Glomerular visceral epithelial cell (primary cell): ENCODE measurements around the gene MKRN2.
A peak's percentile ranks its signal among the peaks of the same experiment; 100 is the strongest.
"Not testable (repeated sequence)": the region's sequence is repeated elsewhere in the genome, so short reads cannot be mapped to it uniquely, and the experiment has no call there.

Source experiments
- DNase-seq: peaks from one replicate; pipeline ENCODE4 v3.0.0-alpha.2; 2016; ENCODE audit errors: extremely low spot score

The MKRN2 gene

GRCh38 chr3:12556690-12557472, at the start of gene MKRN2:
Gene MKRN2 (plus strand): TSS chr3:12557087. CDS start chr3:12557151, 64 bp downstream.
- peak; percentile 90 for DNase-seq

DNA sequence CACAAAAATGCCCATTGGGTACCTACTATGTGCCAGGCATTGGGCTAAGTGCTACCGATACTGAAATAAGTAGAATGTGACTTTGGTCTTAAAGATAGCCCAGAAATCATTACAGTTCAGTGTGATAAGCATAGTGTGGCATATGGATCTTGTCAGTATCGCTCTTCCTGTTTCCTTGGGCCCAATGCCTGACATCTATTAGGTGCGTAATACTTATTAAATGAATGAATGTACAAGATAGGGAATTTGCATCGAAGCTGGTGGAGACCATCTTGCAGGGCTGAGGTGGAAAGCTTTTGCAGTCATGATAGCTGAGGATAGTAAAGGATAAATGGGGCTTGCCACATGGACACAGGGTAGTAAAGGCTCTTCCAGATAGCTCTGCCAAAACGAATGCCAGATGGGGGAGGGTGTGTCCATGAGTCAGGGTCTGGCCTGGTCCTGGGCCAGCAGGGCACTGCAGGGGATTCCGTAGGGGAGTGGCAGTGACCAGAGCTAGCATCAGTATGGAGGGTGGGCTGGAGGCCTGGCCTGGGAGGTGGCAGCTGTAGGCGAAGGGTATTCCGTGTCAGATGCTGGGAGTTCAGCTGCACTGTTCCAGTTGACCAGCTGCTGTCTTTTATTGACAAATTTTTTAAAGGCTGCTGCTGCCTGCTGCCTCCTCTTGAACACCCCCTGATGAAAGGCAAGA, 49.2 kb upstream of the MKRN2 start:
- peak; percentile 49 for DNase-seq

DNA sequence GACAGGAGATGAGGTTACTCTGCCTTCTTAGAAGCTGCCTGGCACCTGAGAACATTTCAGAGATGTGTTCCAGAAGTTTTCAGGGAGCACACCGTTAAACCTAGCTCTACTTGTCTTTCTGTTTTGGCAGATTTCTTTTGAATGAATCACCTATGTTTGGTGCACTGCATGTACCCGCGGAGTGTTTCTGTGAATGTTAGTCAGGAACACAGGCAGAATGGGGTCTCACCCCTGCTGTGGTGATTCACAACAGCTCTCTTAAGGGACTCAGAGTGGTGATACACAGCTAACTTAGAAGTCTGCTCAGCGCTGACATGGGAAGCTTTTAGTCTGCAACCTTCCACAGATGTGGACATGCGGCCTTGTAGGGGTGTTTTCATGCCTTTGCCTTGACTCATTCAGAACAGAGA, 48.6 kb upstream of the MKRN2 start:
- peak; percentile 82 for DNase-seq

- no peak for DNase-seq
Observed at GRCh38 chr3:12509466-12509865, 47.4 kb upstream of the MKRN2 start.

GRCh38 chr3:12512534-12513118, 44.3 kb upstream of the MKRN2 start:
- no peak for DNase-seq

DNA sequence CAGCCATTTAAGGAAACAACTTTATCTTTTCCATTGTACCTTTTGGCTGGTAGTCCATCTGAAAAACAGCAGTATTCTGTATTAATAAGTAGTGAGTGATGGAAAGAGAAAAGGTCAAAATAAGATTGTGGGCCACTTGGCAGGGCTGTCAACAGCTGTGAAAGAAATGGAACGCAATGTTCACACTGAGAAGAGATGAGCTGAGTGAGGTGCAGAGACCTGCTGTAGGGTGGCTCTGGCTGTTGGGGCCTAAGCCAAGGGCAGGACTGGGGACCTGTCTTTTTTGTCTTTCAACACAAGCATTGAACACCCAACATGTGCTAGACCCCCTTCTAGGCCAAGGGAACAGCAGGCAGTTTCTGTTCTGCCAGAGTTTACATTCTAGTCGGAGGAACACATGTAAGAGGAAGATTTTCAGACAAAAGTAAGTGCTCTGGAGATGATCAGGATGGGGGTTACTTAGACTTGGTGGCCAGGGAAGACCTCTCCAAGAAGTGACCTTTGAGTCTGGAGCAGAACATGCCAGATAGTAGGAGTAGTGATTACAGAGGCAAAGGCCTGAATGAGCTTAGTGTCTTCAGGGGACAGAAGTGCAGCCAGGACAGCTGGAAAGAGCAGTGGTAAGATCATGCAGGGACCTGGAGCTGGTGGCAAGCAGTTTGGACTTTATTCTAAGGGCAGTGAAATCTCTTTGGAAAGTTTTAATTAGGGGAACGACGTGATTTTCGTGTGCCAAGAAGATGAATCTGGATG, 43.0 kb upstream of the MKRN2 start:
- DNase-seq = no peak

- DNase-seq = no peak
Observed at GRCh38 chr3:12515631-12516030, 41.3 kb upstream of the MKRN2 start.

- DNase-seq = no peak
Observed at GRCh38 chr3:12516873-12517272, 40.0 kb upstream of the MKRN2 start.

- no peak for DNase-seq
Observed at GRCh38 chr3:12518261-12519028, 38.4 kb upstream of the MKRN2 start.

GRCh38 chr3:12521010-12521409, 35.9 kb upstream of the MKRN2 start:
- no peak for DNase-seq

DNA sequence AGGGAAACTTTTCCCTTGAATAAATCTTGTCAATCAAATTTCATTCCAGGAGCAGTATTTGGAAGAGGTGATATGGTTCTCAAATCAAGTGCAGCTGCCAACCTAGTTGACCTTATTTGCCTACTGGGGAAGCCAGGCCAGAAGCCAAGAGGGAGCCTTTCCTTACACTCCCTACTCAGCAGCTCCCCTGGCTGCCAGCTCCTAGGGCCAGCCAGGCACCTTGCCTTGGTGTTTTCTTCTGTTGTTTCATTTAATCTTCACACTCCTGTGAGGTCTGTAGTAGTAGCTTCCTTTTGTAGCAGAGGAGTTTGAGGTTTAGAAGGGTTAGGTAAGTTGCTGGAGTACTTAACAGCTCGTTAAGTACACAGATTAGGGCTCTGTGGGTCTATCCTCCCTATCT, 34.2 kb upstream of the MKRN2 start:
- no peak for DNase-seq

- DNase-seq = no peak
Observed at GRCh38 chr3:12527757-12528143, 29.1 kb upstream of the MKRN2 start.

DNA sequence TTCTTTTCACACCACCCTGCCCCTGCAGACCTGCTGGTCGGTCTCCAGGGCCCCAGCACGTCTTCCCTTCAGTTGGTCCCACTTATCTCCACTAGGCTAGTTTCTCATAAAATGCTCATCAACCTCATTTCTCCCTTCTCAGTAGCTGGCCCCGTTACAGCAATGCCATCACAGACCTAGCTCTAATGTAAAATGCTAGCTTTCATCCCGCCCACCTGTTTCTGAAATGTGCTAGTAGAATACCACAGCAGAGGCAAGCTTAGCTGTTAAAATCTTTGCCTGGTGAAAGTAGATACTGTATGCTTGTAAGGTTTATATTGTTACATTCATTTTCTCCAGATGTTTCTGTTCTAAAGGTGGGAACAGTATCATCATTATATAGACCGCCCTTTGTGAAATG, 24.7 kb upstream of the MKRN2 start:
- DNase-seq = no peak

DNA sequence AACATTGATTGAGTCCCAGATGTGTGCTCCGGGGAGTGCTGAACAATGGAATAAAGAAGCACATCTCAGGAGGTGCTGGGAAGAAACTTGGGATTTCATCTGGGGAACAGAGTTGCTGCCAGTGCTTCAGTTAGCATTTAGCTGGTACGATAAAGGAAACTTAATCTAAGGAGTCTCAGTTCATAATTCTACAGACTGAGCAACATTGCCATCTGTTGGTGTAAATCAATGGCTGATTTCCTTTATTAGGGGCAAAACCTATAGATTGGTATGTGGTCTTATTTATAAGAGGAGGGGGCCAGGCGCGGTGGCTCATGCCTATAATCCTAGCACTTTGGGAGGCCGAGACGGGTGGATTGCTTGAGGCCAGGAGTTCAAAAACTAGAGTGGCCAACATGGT, 20.5 kb upstream of the MKRN2 start:
- no peak for DNase-seq

- DNase-seq = peak; percentile 16
Observed at GRCh38 chr3:12541625-12542024, 15.3 kb upstream of the MKRN2 start.

DNA sequence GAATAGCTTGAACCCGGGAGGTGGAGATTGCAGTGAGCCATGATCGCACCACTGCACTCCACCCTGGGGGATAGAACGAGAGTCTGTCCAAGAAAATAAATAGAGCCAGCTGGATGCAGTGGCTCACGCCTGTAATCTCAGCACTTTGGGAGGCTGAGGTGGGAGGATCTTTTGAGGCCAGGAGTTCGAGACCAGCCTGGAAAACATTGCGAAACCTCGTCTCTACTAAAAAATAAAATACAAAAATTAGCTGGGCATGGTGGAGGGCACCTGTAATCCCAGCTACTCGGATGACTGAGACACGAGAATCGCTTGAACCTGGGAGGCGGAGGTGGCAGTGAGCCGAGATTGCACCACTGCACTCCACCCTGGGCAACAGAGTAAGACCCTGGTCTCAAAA, 13.4 kb upstream of the MKRN2 start:
- not testable (repeated sequence) for DNase-seq

- DNase-seq = no peak
Observed at GRCh38 chr3:12544652-12545472, 12.0 kb upstream of the MKRN2 start.

- peak; percentile 43 for DNase-seq
Observed at GRCh38 chr3:12545473-12545791, 11.5 kb upstream of the MKRN2 start, which contains the start of gene MKRN2OS. Gene MKRN2OS (minus strand): TSS chr3:12545499. CDS start chr3:12545464, 35 bp downstream.

DNA sequence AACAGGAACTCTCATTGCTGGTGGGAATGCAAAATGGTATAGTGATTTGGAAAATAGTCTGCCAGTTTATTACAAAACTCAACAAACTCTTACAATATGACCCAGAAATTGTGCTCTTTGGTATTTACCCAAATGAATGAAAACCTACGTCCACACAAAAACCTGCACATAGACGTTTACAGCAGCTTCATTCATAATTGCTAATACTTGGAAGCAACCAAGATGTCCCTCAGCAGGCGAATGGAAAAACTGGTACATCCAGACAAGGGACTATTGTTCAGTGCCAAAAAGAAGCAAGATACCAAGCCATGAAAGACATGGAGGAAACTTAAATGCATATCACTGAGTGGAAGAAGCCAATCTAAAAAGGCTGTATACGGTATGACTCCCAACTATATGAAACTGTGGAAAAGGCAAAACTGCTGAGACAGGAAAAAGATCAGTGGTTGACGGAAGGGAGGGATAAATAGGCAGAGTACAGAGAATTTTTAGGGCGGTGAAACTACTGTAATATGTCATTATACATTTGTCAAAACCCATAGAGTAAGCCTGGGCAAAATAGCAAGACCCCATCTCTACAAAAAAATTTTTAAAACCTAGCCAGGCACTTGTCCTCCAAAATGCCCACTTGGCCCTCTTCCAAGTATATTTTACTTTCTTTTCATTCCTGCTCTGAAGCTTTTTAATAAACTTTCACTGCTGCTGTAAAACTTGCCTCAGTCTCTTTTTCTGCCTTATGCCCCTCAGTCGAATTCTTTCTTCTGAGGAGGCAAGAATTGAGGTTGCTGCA, 6.7 kb upstream of the MKRN2 start:
- no peak for DNase-seq

GRCh38 chr3:12553921-12554391, 2.9 kb upstream of the MKRN2 start:
- DNase-seq = no peak
